IPS-15b (cell line): Measurements from ENCODE around the gene CREBBP.

Source experiments
- H3K27me3 ChIP-seq: one replicate; pipeline ENCODE4 v1.6.1; 2013; ENCODE audit warnings: low read length; ENCODE audit not compliant: control insufficient read depth, insufficient read depth
- H3K36me3 ChIP-seq: one replicate; pipeline ENCODE4 v1.6.1; 2013; ENCODE audit warnings: low read length; ENCODE audit not compliant: control insufficient read depth, insufficient read depth
- H3K4me1 ChIP-seq: one replicate; pipeline ENCODE4 v1.6.1; 2013; ENCODE audit warnings: mild to moderate bottlenecking, low read length; ENCODE audit not compliant: control insufficient read depth, insufficient read depth
- H3K4me3 ChIP-seq: one replicate; pipeline ENCODE4 v1.5.1; 2013; ENCODE audit warnings: low read depth, low read length
- H3K9ac ChIP-seq: one replicate; pipeline ENCODE4 v1.6.1; 2013; ENCODE audit warnings: low read depth, mild to moderate bottlenecking, low read length
- H3K9me3 ChIP-seq: one replicate; pipeline ENCODE4 v1.6.1; 2013; ENCODE audit warnings: mild to moderate bottlenecking, low read length; ENCODE audit not compliant: control insufficient read depth, insufficient read depth

Gene CREBBP

DNA sequence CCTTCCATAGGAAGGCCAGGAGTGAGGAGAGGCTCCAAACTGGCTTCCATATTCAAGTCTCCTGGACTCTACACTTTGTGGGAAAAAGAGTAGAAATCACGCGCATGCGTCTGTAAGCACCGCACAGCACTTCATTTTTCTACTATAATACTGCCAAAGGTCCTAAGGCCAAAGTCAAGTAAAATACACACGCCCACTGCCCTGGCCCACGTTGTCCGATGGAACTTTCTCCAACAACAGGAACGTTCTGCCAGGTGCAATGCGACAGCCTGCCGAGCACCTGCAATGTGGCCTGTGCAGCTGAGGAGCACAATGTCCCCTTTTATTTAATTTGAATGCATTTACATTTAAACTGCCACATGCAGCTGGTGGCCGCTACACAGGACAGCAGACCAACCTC is 202.5 kb downstream of the CREBBP start:
- Histone ChIP-seq H3K4me3 (no peak overlapping the region), H3K4me1 (no peaks in the 10 kb centered on the region), H3K9ac (no peak overlapping the region), H3K27me3 (no peaks in the 10 kb centered on the region), H3K36me3 (peaks cover 55% of the 10 kb centered on the region), H3K9me3 (no peaks in the 10 kb centered on the region)

DNA sequence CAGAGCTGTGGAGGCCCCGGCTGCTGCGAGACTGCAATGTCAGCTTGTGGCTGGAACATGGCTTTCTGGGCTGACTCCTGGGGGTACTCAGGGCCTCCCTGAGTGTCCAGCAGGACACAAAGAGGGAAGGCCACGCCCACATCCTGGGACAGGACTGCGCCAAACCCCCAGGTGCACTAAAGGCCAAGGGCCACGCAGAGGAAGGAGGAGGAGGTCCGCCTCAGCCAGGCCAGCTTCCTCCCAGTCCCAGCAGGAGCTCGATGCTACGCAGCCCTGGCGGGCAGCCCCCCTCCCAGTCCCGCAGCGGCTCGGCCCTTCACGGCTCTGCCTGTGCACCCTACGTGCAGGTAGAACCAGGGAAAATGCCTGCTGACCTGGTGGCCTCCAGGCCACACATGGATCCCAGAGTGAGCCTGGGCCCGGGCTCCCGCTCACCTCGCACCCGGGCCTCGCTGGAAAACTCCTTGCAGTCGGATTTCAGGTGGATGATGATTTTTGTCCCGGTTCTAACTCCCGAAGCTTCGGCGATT is 204.8 kb downstream of the CREBBP start:
- peaks cover 75% of the 10 kb centered on the region for H3K36me3 ChIP-seq
- H3K4me1 ChIP-seq, result no peaks in the 10 kb centered on the region
- H3K27me3 ChIP-seq, result no peaks in the 10 kb centered on the region
- no peak overlapping the region for H3K4me3 ChIP-seq
- no peaks in the 10 kb centered on the region for H3K9me3 ChIP-seq
- H3K9ac ChIP-seq, result no peak overlapping the region
